ENCODE results near the gene SDK1. TPM values are rescaled to one million over a fixed set of nuclear protein-coding genes. Genes with fewer than 3 reads are reported as not detected.

SDK1 gene
- total RNA-seq, 2 donors from 2014 or later, result 1.3 to 2.6 TPM

DNA sequence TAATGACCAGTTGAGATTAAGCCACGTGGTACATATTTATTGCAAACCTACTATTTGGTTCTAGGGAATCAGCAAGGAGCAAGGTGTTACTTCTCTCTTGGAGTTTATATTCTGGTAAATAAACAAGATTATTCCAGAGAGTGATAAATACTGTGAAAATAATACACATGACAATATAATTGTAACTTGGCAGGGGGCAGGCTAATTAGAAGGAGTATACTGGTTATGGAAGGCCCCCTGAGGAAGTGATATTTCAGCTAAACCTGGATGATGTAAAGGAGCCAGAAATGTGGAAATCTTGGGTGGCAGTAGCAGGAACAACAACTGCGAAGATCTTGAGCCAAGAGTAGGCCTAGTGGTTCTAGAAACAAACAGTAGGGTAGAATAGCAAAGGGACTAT is 111.8 kb downstream of the SDK1 start:
- no peaks in the 10 kb centered on the region for H3K36me3 ChIP-seq
- DNase-seq, result no peak
- TF ChIP-seq CTCF (IDR thresholded peaks at IDR 0.05), result no peak
- no peak overlapping the region for H3K4me3 ChIP-seq
- intact Hi-C loops (cut with DNase I), result no loop called here
- H3K9ac ChIP-seq (ENCODE audit: low read depth in 2 of 2, low read length in 2 of 2), result no peak overlapping the region
- H3K4me1 ChIP-seq, result no peaks in the 10 kb centered on the region
- no peaks in the 10 kb centered on the region for H3K9me3 ChIP-seq
- H3K27ac ChIP-seq, result no peak overlapping the region
- H3K27me3 ChIP-seq, result no peaks in the 10 kb centered on the region

- H3K27ac ChIP-seq, result no peak overlapping the region
- H3K9me3 ChIP-seq, result no peaks in the 10 kb centered on the region
- no peak for DNase-seq
- intact Hi-C loops (cut with DNase I), result no loop called here
- H3K36me3 ChIP-seq, result no peaks in the 10 kb centered on the region
- no peaks in the 10 kb centered on the region for H3K27me3 ChIP-seq
- H3K4me3 ChIP-seq, result no peak overlapping the region
- H3K4me1 ChIP-seq, result no peaks in the 10 kb centered on the region
- H3K9ac ChIP-seq (ENCODE audit: low read depth in 2 of 2, low read length in 2 of 2), result no peak overlapping the region
- TF ChIP-seq CTCF (IDR thresholded peaks at IDR 0.05), result no peak
Measured at GRCh38 chr7:3415861-3416312, 114.8 kb downstream of the SDK1 start.

GRCh38 chr7:3416453-3416852 is 115.4 kb downstream of the SDK1 start:
- H3K9ac ChIP-seq (ENCODE audit: low read depth in 2 of 2, low read length in 2 of 2), result no peak overlapping the region
- H3K27me3 ChIP-seq, result no peaks in the 10 kb centered on the region
- no peak overlapping the region for H3K4me3 ChIP-seq
- intact Hi-C loops (cut with DNase I), result no loop called here
- DNase-seq, result no peak
- no peaks in the 10 kb centered on the region for H3K9me3 ChIP-seq
- H3K27ac ChIP-seq, result no peak overlapping the region
- H3K36me3 ChIP-seq, result no peaks in the 10 kb centered on the region
- no peaks in the 10 kb centered on the region for H3K4me1 ChIP-seq
- TF ChIP-seq CTCF (IDR thresholded peaks at IDR 0.05), result no peak

DNA sequence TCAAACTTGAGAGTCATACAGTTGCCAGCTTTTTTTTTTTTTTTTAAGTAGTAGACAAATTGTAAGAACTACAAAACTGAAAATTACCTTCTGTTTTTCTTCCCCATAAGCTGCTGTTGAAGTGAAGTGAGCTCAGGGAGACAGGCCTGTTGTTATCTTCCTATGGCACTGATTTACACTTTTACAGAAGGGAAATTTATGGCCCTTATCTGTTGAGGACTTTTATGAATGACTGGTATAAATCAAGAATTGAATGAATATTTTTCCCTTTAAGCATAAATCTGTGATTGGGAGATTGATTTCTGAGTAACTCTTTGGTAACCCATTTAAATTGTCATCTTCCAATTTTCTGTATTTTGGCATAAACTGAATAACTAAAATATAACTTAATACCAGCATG is 124.0 kb downstream of the SDK1 start:
- H3K4me1 ChIP-seq, result no peaks in the 10 kb centered on the region
- TF ChIP-seq CTCF (IDR thresholded peaks at IDR 0.05), result no peak
- H3K27me3 ChIP-seq, result no peaks in the 10 kb centered on the region
- H3K27ac ChIP-seq, result no peak overlapping the region
- H3K9me3 ChIP-seq, result no peaks in the 10 kb centered on the region
- H3K4me3 ChIP-seq, result no peak overlapping the region
- no peak overlapping the region for H3K9ac ChIP-seq (ENCODE audit: low read depth in 2 of 2, low read length in 2 of 2)
- DNase-seq, result no peak
- H3K36me3 ChIP-seq, result no peaks in the 10 kb centered on the region
- intact Hi-C loops (cut with DNase I), result no loop called here

DNA sequence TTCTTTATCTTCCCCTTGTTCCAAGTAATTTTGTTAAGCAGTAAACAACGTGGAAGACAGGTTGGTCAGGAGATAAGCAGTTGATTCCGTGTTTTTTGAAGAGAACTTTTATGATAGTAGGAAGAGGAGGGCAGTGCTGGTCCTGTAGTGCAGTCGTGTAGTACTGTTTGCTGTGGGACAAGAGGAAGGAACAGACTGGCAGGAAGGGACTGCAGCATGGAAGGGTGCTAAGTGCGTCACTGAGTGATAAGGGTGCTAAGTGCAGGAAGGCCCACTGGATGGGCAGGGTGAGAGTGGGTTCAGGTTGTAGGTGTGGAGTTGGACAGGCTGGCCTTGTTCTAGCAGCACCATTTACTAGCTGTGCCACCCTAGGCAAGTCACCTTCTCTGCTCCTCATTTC is 125.0 kb downstream of the SDK1 start:
- H3K36me3 ChIP-seq, result no peaks in the 10 kb centered on the region
- H3K9ac ChIP-seq (ENCODE audit: low read depth in 2 of 2, low read length in 2 of 2), result no peak overlapping the region
- TF ChIP-seq CTCF (IDR thresholded peaks at IDR 0.05), result no peak
- intact Hi-C loops (cut with DNase I), result no loop called here
- no peak overlapping the region for H3K4me3 ChIP-seq
- no peak overlapping the region for H3K27ac ChIP-seq
- no peaks in the 10 kb centered on the region for H3K27me3 ChIP-seq
- H3K9me3 ChIP-seq, result no peaks in the 10 kb centered on the region
- no peaks in the 10 kb centered on the region for H3K4me1 ChIP-seq
- no peak for DNase-seq

- Histone ChIP-seq H3K9ac (ENCODE audit: low read depth in 2 of 2, low read length in 2 of 2) (no peak overlapping the region), H3K27me3 (no peaks in the 10 kb centered on the region)
- TF ChIP-seq CTCF (IDR thresholded peaks at IDR 0.05), result no peak
Measured at GRCh38 chr7:3427957-3428356, 126.9 kb downstream of the SDK1 start.

More at GRCh38 chr7:3427957-3428356, 126.9 kb downstream of the SDK1 start:
- Histone ChIP-seq H3K4me1 (no peaks in the 10 kb centered on the region), H3K27ac (no peak overlapping the region), H3K9me3 (no peaks in the 10 kb centered on the region), H3K4me3 (no peak overlapping the region), H3K36me3 (no peaks in the 10 kb centered on the region)
- no peak for DNase-seq
- intact Hi-C loops (cut with DNase I), result no loop called here

Measured in colonic mucosa (tissue), 4 donors.